ENCODE data around the gene CHIA. TPM values are rescaled to one million over a fixed set of nuclear protein-coding genes. Genes with fewer than 3 reads are reported as not detected.

The CHIA gene
- total and polyA plus RNA-seq, 2 donors (not counting 3 experiments of a cell fraction or from before 2014, with no cell fraction given), result not detected

DNA sequence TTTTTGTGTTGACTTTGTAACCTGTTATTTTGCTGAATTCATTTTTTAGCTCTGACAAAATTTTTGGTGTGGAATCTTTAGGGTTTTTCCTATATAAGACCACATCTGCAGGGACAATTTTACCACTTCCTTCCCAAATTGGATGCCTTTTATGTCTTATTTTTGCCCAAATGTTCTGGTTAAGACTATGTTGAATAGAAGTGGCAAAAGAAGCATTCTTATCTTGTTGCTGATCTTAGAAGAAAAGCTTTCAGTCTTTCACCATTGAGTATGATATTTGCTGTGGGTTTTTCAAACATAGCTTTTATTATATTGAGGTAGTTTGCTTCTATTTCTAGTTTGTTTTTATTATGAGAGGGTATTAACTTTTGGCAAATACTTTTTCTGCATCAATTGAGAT is 3.7 kb downstream of the CHIA start:
- H3K27me3 ChIP-seq (ENCODE audit: control insufficient read depth in 2 of 2, insufficient read depth in 2 of 2, low read length in 2 of 2), result no peaks in the 10 kb centered on the region
- CTCF ChIA-PET, result no interaction called here
- no peaks in the 10 kb centered on the region for H3K79me2 ChIP-seq (ENCODE audit: control insufficient read depth, insufficient read depth, low read length)
- POLR2A ChIA-PET, result no interaction called here
- no peaks in the 10 kb centered on the region for H3K4me1 ChIP-seq (ENCODE audit: control insufficient read depth, extremely low read depth, insufficient read depth, low read length)
- intact Hi-C loops (cut with micrococcal nuclease) (no loop called here), dilution Hi-C loops (cut with MboI; ENCODE audit: extremely low pct_ligation_motif_present, low sequenced_read_pairs) (no loop called here)
- no peak overlapping the region for H3K4me3 ChIP-seq (replicated peaks in 1 of 3; ENCODE audit: insufficient read depth in 1 of 3, low read depth in 1 of 3, low read length in 3 of 3)
- no peak overlapping the region for H2AFZ ChIP-seq (ENCODE audit: low read depth, low read length)
- no peaks in the 10 kb centered on the region for H3K9me1 ChIP-seq (replicated peaks; ENCODE audit: control insufficient read depth, extremely low read depth, insufficient read depth, low read length)
- H3K9ac ChIP-seq (replicated peaks; ENCODE audit: extremely low read depth, insufficient read depth, low read length), result no peak overlapping the region
- no peaks in the 10 kb centered on the region for H3K36me3 ChIP-seq (ENCODE audit: control insufficient read depth in 2 of 2, extremely low read depth in 1 of 2, insufficient read depth in 2 of 2, low read length in 2 of 2)
- no peak for DNase-seq (ENCODE audit: low read depth, low spot score)
- TF ChIP-seq EZH2 (IDR thresholded peaks at IDR 0.05; ENCODE audit: borderline replicate concordance, low read depth, low read length, severe bottlenecking), result no peak
- TF ChIP-seq, protein P1, sequence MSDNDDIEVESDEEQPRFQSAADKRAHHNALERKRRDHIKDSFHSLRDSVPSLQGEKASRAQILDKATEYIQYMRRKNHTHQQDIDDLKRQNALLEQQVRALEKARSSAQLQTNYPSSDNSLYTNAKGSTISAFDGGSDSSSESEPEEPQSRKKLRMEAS (IDR thresholded peaks at IDR 0.05; ENCODE audit: insufficient read depth, insufficient read length), result no peak
- no peak for TF ChIP-seq FOS (IDR thresholded peaks at IDR 0.05; ENCODE audit: borderline replicate concordance, insufficient read depth, low read length)
- TF ChIP-seq, protein P2, sequence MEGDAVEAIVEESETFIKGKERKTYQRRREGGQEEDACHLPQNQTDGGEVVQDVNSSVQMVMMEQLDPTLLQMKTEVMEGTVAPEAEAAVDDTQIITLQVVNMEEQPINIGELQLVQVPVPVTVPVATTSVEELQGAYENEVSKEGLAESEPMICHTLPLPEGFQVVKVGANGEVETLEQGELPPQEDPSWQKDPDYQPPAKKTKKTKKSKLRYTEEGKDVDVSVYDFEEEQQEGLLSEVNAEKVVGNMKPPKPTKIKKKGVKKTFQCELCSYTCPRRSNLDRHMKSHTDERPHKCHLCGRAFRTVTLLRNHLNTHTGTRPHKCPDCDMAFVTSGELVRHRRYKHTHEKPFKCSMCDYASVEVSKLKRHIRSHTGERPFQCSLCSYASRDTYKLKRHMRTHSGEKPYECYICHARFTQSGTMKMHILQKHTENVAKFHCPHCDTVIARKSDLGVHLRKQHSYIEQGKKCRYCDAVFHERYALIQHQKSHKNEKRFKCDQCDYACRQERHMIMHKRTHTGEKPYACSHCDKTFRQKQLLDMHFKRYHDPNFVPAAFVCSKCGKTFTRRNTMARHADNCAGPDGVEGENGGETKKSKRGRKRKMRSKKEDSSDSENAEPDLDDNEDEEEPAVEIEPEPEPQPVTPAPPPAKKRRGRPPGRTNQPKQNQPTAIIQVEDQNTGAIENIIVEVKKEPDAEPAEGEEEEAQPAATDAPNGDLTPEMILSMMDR (IDR thresholded peaks at IDR 0.05; ENCODE audit: extremely low read depth in 1 of 2, insufficient read depth in 1 of 2, low read depth in 1 of 2, low read length in 2 of 2), result no peak
- TF ChIP-seq GATA2 (IDR thresholded peaks at IDR 0.05; ENCODE audit: insufficient read depth, insufficient read length, low read depth, low read length), result no peak
- no peak for TF ChIP-seq JUN (IDR thresholded peaks at IDR 0.05; ENCODE audit: borderline replicate concordance, insufficient read depth, insufficient read length, low read depth)
- no peak for TF ChIP-seq POLR2AphosphoS5 (IDR thresholded peaks at IDR 0.05; ENCODE audit: insufficient read depth, low read depth, low read length)
- BruUV-seq (replicated peaks), result no TSS peak
- no peaks in the 10 kb centered on the region for H4K20me1 ChIP-seq (replicated peaks; ENCODE audit: control insufficient read depth, extremely low read depth, insufficient read depth, low read length)
- FAIRE-seq, result no peak
- H3K4me2 ChIP-seq (ENCODE audit: insufficient read depth, low read length), result no peak overlapping the region
- H3K9me3 ChIP-seq (replicated peaks; ENCODE audit: control insufficient read depth, insufficient read depth, low read length), result no peaks in the 10 kb centered on the region
- no peak overlapping the region for H3K27ac ChIP-seq (ENCODE audit: insufficient read depth, low read depth, low read length)
